GM23248 (cell line): Measurements from ENCODE around the gene STAB2. TPM values are rescaled to one million over a fixed set of nuclear protein-coding genes. Genes with fewer than 3 reads are reported as not detected.

ENCODE experiments used
- DNase-seq: peaks from one replicate; pipeline ENCODE4 v3.0.0-alpha.2; 2015
- H2AFZ ChIP-seq: fragments of 200-600 bp; sonication (generic); 2 replicates; pipeline ENCODE4 v1.6.1; 2016; ENCODE audit warnings: antibody characterized with exemption
- H3F3A ChIP-seq: fragments of 200-600 bp; sonication (generic); 2 replicates; pipeline ENCODE4 v1.6.1; 2016; ENCODE audit warnings: mild to moderate bottlenecking, antibody characterized with exemption, mixed run types; ENCODE audit not compliant: insufficient read depth
- H3K27ac ChIP-seq: fragments of 200-600 bp; sonication (generic); 2 replicates; pipeline ENCODE4 v1.5.1; 2016; ENCODE audit warnings: mild to moderate bottlenecking
- H3K27me3 ChIP-seq: fragments of 200-600 bp; sonication (generic); replicated peaks from 2 replicates; pipeline ENCODE4 v1.6.1; 2016; ENCODE audit warnings: mild to moderate bottlenecking; ENCODE audit not compliant: insufficient read depth
- H3K36me3 ChIP-seq: fragments of 200-600 bp; sonication (generic); 2 replicates; pipeline ENCODE4 v1.6.1; 2016; ENCODE audit warnings: low read depth, mild to moderate bottlenecking
- H3K4me1 ChIP-seq: fragments of 200-600 bp; sonication (generic); 2 replicates; pipeline ENCODE4 v1.6.1; 2016; ENCODE audit warnings: mild to moderate bottlenecking; ENCODE audit not compliant: insufficient read depth
- H3K4me2 ChIP-seq: fragments of 200-600 bp; sonication (generic); one replicate; pipeline ENCODE4 v1.6.1; 2016; ENCODE audit warnings: mild to moderate bottlenecking; ENCODE audit not compliant: unreplicated experiment
- H3K4me3 ChIP-seq: fragments of 200-600 bp; sonication (generic); 2 replicates; pipeline ENCODE4 v1.5.1; 2016; ENCODE audit warnings: mild to moderate bottlenecking
- H3K79me2 ChIP-seq: fragments of 200-600 bp; sonication (generic); 2 replicates; pipeline ENCODE4 v1.6.1; 2016; ENCODE audit warnings: mild to moderate bottlenecking; ENCODE audit not compliant: insufficient read depth
- H3K9ac ChIP-seq: fragments of 200-600 bp; sonication (generic); 2 replicates; pipeline ENCODE4 v1.6.1; 2016; ENCODE audit warnings: mild to moderate bottlenecking
- H3K9me2 ChIP-seq: fragments of 200-600 bp; sonication (generic); 2 replicates; pipeline ENCODE4 v1.6.1; 2016; ENCODE audit warnings: mixed run types, mild to moderate bottlenecking, moderate library complexity; ENCODE audit not compliant: insufficient read depth
- H3K9me3 ChIP-seq: fragments of 200-600 bp; sonication (generic); one replicate; pipeline ENCODE4 v1.6.1; 2017; ENCODE audit warnings: low read depth
- H4K20me1 ChIP-seq: fragments of 200-600 bp; sonication (generic); 2 replicates; pipeline ENCODE4 v1.6.0; 2016; ENCODE audit not compliant: insufficient read depth
- EZH2 ChIP-seq: fragments of 200-600 bp; sonication (generic); IDR thresholded peaks from 2 replicates; pipeline ENCODE4 v1.6.1; 2018; ENCODE audit warnings: antibody characterized with exemption, mild to moderate bottlenecking; ENCODE audit not compliant: insufficient read depth, poor library complexity, severe bottlenecking
- EZH2phosphoT487 ChIP-seq: fragments of 200-600 bp; sonication (generic); IDR thresholded peaks from 2 replicates; pipeline ENCODE4 v1.6.1; 2018; ENCODE audit warnings: antibody characterized with exemption, moderate library complexity, mild to moderate bottlenecking, low read depth; ENCODE audit not compliant: insufficient read depth
- WGBS, 2 experiments: methylation state at CpG; one replicate each; pipeline ENCODE4 v1.1.6; 2015 to 2017; ENCODE audit warnings: low lambda C conversion rate in 2 of 2, low coverage in 1 of 2; ENCODE audit errors: missing lambda C conversion rate in 2 of 2; 5-methylcytosine and 5-hydroxymethylcytosine counted together
- in situ Hi-C: fragments of 300-500 bp; cut with MboI; formaldehyde crosslinking; loops from 2 replicates; pipeline ENCODE4 v1.15.0; 2020
- polyA plus RNA-seq: library from polyadenylated mRNA; unstranded; fragments of >200 nt; fragmentation: Nextera tagmentation; extraction: Ambion mirVana; gene quantifications from 2 replicates; pipeline ENCODE4 v1.2.1, GENCODE V29; 2016
- total RNA-seq: library from RNA; depleted of rRNA; stranded (reverse); fragments of >200 nt; shearing (Covaris generic); gene quantifications from 2 replicates; pipeline ENCODE4 v1.2.3, GENCODE V29; 2014

Gene STAB2
- total and polyA plus RNA-seq, 2 experiments from 2014 or later = not detected

GRCh38 chr12:103758310-103759089 is 171.4 kb downstream of the STAB2 start:
- in situ Hi-C loops = no loop called here
- Histone ChIP-seq H3K27ac (no peak overlapping the region), H3K4me3 (no peak overlapping the region), H3K4me1 (no peaks in the 10 kb centered on the region), H3K9ac (no peak overlapping the region), H3K79me2 (no peaks in the 10 kb centered on the region), H3K9me3 (no peaks in the 10 kb centered on the region), H4K20me1 (no peaks in the 10 kb centered on the region), H3K27me3 (no peaks in the 10 kb centered on the region), H3F3A (no peaks in the 10 kb centered on the region), H3K36me3 (no peaks in the 10 kb centered on the region), H2AFZ (no peak overlapping the region), H3K4me2 (no peak overlapping the region), H3K9me2 (no peaks in the 10 kb centered on the region)
- no peak for TF ChIP-seq EZH2
- no peak for TF ChIP-seq EZH2phosphoT487
- DNase-seq = no peak
- 75 to 83% methylated on average over 10 of the region's 10 CpGs for WGBS, 2 experiments

- no peaks in the 10 kb centered on the region for H3K4me1 ChIP-seq
- DNase-seq = no peak
- 77 to 90% methylated on average over 5 of the region's 5 CpGs for WGBS, 2 experiments
- TF ChIP-seq EZH2 (no peak), EZH2phosphoT487 (no peak)
- no peaks in the 10 kb centered on the region for H3K27me3 ChIP-seq
- H3K4me2 ChIP-seq = no peak overlapping the region
- in situ Hi-C loops = no loop called here
- no peaks in the 10 kb centered on the region for H3K9me3 ChIP-seq
- no peaks in the 10 kb centered on the region for H4K20me1 ChIP-seq
- H2AFZ ChIP-seq = no peak overlapping the region
- no peak overlapping the region for H3K27ac ChIP-seq
- H3K9ac ChIP-seq = no peak overlapping the region
- no peak overlapping the region for H3K4me3 ChIP-seq
- peaks cover 4% of the 10 kb centered on the region; the same call in 1 of the 2 replicates for H3K36me3 ChIP-seq
- H3F3A ChIP-seq = no peaks in the 10 kb centered on the region
- H3K9me2 ChIP-seq = no peaks in the 10 kb centered on the region
- H3K79me2 ChIP-seq = no peaks in the 10 kb centered on the region
These were observed 175.4 kb downstream of the STAB2 start for GRCh38 chr12:103762473-103762872.

- no peak for TF ChIP-seq EZH2
- TF ChIP-seq EZH2phosphoT487 = no peak
- H3K79me2 ChIP-seq = no peaks in the 10 kb centered on the region
- H3K4me2 ChIP-seq = no peak overlapping the region
- DNase-seq = no peak
- no peaks in the 10 kb centered on the region for H3K9me2 ChIP-seq
- no peaks in the 10 kb centered on the region for H3K9me3 ChIP-seq
- H3K4me1 ChIP-seq = no peaks in the 10 kb centered on the region
- H3K36me3 ChIP-seq = peaks cover 4% of the 10 kb centered on the region; the same call in 1 of the 2 replicates
- H3K27me3 ChIP-seq = no peaks in the 10 kb centered on the region
- no peak overlapping the region for H3K27ac ChIP-seq
- H4K20me1 ChIP-seq = no peaks in the 10 kb centered on the region
- no peak overlapping the region for H3K4me3 ChIP-seq
- in situ Hi-C loops = no loop called here
- no peaks in the 10 kb centered on the region for H3F3A ChIP-seq
- no peak overlapping the region for H2AFZ ChIP-seq
- H3K9ac ChIP-seq = no peak overlapping the region
- WGBS, 2 experiments = 98 to 99% methylated on average over 5 of the region's 5 CpGs
These were observed 178.2 kb downstream of the STAB2 start for GRCh38 chr12:103765322-103765721.

- Histone ChIP-seq H3F3A (no peaks in the 10 kb centered on the region), H3K27ac (no peak overlapping the region), H3K4me3 (no peak overlapping the region), H2AFZ (no peak overlapping the region), H3K36me3 (peaks cover 4% of the 10 kb centered on the region; the same call in 1 of the 2 replicates), H3K4me2 (no peak overlapping the region), H3K9me3 (no peaks in the 10 kb centered on the region), H3K79me2 (no peaks in the 10 kb centered on the region), H3K9ac (no peak overlapping the region), H3K9me2 (no peaks in the 10 kb centered on the region), H4K20me1 (no peaks in the 10 kb centered on the region), H3K4me1 (no peaks in the 10 kb centered on the region), H3K27me3 (no peaks in the 10 kb centered on the region)
- no peak for DNase-seq
- 95 to 99% methylated on average over 6 of the region's 6 CpGs for WGBS, 2 experiments
- TF ChIP-seq EZH2 = no peak
- no peak for TF ChIP-seq EZH2phosphoT487
- in situ Hi-C loops = no loop called here
These were observed 179.0 kb downstream of the STAB2 start for GRCh38 chr12:103766028-103766427.
